GM19240 (cell line): ENCODE results near the gene RAB25.
"Not testable (repeated sequence)": the region's sequence is repeated elsewhere in the genome, so short reads cannot be mapped to it uniquely, and the experiment has no call there.

Experiments
- DNase-seq: peaks from one replicate; pipeline ENCODE4 v3.0.0; 2011; ENCODE audit warnings: low spot score; ENCODE audit not compliant: insufficient read length

RAB25 gene

GRCh38 chr1:156060937-156061636, at the start of gene RAB25:
Gene RAB25, plus strand, starts transcription at chr1:156061160. Its CDS starts 241 bp downstream, at chr1:156061401.
- DNase-seq: no peak

DNA sequence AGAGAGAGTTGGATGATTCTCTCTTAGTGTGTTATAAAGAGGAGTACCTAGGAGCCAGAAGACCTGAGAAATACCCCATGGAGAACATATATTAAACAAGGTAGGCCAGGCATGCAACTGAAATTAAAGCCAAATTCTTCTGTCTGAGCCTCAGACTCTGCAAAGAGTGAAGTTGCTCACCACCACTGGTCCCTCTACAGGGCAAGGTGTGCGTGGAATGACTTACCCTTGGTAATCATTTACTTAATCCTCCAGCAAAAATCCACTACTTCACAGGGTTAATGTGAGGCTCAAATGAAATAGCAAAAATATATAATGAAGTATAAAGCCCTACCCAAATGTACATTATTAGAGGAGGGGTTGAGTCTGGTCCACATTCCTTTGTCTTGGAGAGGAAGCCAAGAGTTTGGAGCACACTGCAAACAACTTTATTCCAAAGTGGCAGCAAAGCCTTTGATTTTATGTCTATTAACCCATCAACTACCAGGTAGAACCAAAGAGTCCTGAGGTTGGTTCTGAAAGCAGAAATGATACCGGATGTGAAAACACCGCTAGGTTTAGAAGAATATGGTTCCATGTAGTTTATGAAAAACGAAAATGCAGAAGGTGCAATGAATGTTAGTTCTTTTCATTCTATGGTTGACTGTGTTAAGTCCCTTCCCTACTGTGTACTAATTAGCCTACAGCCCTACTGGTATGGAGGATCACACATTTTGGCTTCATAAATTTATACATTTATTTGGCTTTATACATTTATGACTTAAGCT, 48.7 kb upstream of the RAB25 start:
- peak; percentile 60 for DNase-seq

- DNase-seq: no peak
Measured at GRCh38 chr1:156014829-156015228, 46.1 kb upstream of the RAB25 start.

- no peak for DNase-seq
Measured at GRCh38 chr1:156019946-156020292, 41.0 kb upstream of the RAB25 start.

DNA sequence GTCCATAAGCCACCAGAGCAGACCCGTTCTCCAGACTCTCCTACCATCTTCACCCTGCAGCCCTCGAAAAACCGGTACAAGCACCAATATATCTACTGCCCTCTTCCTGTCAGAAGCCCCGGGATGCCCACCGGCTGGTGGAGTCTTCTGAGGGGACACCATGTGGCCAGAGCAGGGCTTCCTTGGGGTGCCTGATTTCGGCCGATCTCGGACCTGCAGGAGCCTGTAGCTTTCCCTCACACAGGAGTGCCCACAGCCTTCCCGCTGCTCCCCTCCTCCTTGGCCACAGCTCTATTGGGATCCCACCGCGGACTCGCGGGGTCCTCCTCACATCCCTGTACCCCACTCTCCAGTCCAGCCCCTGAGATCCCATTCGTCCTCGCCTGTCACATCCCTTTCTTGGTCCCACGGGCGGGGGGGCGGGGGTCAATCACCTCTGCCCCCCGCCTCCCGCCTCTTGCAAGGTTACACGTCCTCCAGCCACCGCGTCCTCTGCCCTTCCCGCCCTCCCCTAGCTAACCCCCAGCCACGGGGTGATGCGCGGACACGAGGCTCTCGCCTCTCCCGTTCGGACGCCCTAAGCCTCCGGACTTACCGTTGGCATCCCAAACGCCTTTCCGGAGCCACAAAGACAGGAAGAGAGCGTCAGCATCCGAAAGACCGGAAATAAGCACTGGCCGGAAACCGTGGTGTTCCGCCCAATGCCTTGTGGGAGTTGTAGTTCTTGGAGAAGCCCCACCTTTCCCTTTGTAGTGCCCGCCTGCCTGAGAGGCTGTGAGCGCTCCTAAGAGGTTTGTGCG, 40.5 kb upstream of the RAB25 start, which contains the start of gene SSR2:
Gene SSR2, minus strand, starts transcription at position 659 of the 800 bp plus-strand sequence. CDS start 784 bp downstream, outside the sequence.
- peak; percentile 96 for DNase-seq

- DNase-seq: no peak
Measured at GRCh38 chr1:156021093-156021428, 39.9 kb upstream of the RAB25 start.

DNA sequence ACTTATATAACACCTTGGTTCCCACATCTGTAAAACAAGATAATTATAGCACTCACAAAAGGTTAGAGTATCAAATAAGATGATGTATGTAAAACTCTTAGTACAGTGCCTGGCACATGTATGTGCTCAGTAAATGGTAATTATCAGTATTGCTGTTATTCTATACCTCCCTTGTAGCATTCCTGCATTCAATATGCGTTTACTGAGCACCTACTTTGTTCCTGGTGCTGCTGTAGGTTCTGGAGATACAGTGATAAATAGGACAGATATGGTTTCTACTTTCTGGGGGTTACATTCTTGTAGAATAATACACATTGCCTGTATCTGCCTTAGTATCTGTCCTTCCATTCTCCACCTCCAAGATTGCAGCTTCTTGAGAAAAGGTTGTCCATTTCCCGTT, 39.0 kb upstream of the RAB25 start:
- DNase-seq: no peak

- DNase-seq: no peak
Measured at GRCh38 chr1:156024801-156025200, 36.2 kb upstream of the RAB25 start.

GRCh38 chr1:156025876-156026275, 35.1 kb upstream of the RAB25 start:
- DNase-seq: peak; percentile 40

- no peak for DNase-seq
Measured at GRCh38 chr1:156026588-156026987, 34.4 kb upstream of the RAB25 start.

DNA sequence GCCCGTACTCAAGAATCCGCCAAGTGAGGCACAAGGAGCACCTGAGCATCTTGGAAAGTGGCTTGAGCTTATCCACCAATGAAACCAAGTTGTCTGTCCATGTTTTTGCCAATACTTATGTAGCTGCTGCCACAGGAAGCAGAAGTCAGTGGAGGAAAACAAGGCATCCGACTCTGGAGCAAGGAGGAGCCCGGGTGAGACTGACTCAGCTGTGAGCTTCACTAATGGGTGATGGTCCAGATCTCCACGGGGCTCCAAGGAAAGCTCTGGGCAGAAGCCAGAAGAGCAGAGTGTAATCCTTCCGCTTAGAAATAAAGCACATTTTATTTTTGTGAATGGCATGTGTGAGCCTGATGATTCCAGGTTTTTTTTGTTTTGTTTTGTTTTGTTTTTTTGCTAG, 27.9 kb upstream of the RAB25 start:
- no peak for DNase-seq

GRCh38 chr1:156034991-156035390, 26.0 kb upstream of the RAB25 start:
- DNase-seq: not testable (repeated sequence)

- DNase-seq: no peak
Measured at GRCh38 chr1:156042828-156043227, 18.1 kb upstream of the RAB25 start.

DNA sequence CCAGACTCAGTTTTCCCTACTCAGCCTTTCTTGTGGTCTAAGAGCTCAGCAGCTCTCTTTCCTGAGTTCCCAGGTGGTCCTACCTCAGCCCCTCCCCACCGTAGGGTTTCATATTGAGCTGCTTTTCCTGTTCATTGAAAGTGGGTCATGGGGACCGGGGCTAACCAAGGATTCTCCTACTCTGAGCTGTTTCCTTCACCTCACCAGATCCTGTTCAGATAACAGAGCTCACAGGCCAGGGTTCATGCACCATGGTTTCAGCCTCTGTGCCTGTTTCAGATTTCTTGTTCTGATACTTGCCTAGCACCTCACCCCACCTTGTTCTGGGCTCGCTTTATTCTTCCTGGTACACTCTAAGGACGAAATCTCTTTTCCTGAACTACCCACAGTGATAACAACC, 15.9 kb upstream of the RAB25 start:
- DNase-seq: no peak

DNA sequence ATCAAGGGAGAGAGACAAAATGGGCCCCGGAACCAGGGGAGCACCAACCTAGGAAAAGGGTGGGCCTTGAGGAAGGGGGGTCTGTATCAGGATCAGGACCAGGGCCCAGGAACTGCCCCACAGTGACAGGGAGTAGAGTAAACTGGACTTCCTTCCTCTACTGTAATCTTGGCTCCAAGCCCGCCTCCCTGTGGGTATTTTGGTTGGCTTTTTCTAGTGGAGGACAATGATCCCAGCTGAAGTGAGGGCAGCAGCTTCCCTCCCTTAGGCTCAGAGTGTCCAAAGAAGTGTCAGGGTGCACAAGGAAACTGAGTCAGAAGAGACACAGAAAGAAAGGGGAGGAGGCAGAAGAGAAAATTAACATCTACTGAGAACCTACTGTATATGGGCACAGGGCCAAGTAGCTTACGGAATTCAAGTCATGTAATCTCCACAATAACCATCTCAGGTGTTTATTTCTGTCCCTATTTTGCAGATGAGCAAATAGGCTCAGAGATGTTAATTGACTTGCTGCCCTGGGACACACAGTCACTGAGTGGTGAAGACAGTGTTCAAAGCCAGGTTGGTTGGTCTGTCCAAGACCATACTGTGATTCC, 12.2 kb upstream of the RAB25 start:
- no peak for DNase-seq

DNA sequence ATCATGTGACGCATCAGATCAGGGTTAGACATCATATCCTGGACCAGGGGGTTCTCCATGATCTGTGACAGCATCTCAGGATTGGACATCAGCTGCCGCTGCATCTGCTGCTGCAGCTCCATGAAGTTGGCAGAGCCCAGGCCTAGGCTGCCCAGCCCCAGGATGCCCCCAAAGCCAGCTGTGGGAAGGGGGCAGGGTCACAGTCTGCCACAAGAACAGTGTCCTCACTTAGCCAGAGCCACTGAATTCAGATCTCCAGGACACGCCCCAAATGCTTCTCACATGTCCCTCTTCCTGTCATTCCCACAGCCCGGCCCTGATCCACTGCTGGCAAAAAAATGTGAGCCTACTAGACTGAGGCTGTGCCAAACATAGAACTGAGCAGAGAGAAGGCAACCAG, 10.6 kb upstream of the RAB25 start:
- no peak for DNase-seq

- no peak for DNase-seq
Measured at GRCh38 chr1:156051011-156051725, 9.8 kb upstream of the RAB25 start.

- peak; percentile 61 for DNase-seq
Measured at GRCh38 chr1:156052862-156053767, 7.8 kb upstream of the RAB25 start.

DNA sequence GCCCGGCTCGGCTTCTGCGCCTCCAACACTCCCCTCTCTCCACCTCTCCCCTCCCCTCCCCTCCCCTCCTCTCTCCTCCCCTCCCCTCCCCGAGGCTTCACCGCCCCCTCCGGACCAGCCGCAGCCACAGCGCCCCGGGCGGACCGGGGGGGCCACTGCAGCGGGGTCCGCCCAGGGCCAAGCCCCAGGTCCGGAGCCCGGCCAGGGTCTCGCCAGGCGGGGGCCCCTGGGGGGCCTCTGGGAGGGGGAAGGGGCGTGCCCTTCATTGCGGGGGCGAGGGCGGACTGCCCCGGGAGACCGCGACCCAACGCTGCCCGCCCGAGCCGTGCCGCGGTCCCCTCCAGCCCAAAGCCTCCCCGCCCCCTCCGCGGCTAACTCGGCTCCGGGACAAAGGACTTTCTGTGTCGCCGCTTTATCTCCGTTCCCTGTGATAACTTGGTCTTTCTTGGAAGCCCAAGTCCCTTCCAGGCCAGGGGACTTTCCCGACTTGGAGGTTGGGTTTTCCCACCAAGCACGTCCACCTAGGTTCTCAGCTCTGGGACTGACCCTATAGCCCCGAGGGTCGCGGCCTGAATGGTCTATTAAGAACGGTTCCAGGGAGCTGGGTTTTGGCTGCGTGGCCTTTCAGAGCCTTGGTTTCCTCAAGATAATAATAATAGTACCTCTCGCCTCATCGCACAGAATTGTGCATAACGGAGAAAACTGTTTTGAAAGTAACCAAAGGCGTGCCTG, 7.0 kb upstream of the RAB25 start, which contains the start of gene UBQLN4:
Gene UBQLN4, minus strand, starts transcription at position 31 of the 732 bp plus-strand sequence. CDS start 97 bp downstream, outside the sequence.
- peak; percentile 71 for DNase-seq
